ENCODE data around the gene NCKAP5. TPM values are rescaled to one million over a fixed set of nuclear protein-coding genes. Genes with fewer than 3 reads are reported as not detected.

Gene NCKAP5
- total RNA-seq, 1 experiment from 2014 or later, result 3.2 TPM

DNA sequence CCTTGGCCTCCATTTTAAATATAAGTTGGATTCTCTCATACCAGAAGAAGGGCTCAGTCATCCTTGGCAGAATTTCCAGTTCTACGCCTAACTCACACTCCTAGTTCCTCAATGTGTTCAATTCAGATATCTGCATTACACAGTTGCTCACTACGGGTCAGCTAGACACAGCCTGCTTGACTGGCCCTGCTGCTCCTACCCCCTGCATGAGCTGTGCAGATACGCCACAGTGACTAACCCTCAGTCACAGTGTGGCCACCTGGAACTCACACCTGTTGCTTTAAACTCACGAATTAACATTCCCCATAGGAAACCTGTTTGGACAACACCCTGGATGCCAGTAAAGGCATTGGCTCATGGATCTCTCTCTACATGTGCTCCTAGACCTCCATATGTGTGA lies 429.6 kb downstream of the NCKAP5 start:
- peaks cover 23% of the 10 kb centered on the region for H3K4me1 ChIP-seq (ENCODE audit: insufficient read depth, low read length)
- H3K36me3 ChIP-seq (ENCODE audit: low read depth, low read length), result no peaks in the 10 kb centered on the region
- ATAC-seq, result peak; percentile 50
- H3K9ac ChIP-seq (ENCODE audit: low read length), result no peak overlapping the region
- TF ChIP-seq, protein P1, sequence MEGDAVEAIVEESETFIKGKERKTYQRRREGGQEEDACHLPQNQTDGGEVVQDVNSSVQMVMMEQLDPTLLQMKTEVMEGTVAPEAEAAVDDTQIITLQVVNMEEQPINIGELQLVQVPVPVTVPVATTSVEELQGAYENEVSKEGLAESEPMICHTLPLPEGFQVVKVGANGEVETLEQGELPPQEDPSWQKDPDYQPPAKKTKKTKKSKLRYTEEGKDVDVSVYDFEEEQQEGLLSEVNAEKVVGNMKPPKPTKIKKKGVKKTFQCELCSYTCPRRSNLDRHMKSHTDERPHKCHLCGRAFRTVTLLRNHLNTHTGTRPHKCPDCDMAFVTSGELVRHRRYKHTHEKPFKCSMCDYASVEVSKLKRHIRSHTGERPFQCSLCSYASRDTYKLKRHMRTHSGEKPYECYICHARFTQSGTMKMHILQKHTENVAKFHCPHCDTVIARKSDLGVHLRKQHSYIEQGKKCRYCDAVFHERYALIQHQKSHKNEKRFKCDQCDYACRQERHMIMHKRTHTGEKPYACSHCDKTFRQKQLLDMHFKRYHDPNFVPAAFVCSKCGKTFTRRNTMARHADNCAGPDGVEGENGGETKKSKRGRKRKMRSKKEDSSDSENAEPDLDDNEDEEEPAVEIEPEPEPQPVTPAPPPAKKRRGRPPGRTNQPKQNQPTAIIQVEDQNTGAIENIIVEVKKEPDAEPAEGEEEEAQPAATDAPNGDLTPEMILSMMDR (conservative IDR thresholded peaks at IDR 0.05; ENCODE audit: low read depth, low read length), result no peak
- no peak for TF ChIP-seq EZH2phosphoT487 (IDR thresholded peaks at IDR 0.05; ENCODE audit: borderline replicate concordance, low read length)
- TF ChIP-seq EZH2 (IDR thresholded peaks at IDR 0.05; ENCODE audit: low read length, unreplicated experiment), result no peak
- DNase-seq, result peak; percentile 81
- no peaks in the 10 kb centered on the region for H3K79me2 ChIP-seq (ENCODE audit: low read length)
- peak overlapping the region; percentile 23 for H3K27ac ChIP-seq (ENCODE audit: low read length)
- no peaks in the 10 kb centered on the region for H3K9me2 ChIP-seq (replicated peaks; ENCODE audit: low read length)
- POLR2A ChIA-PET (ENCODE audit: unreplicated experiment), result no interaction called here
- no peak overlapping the region for H2AFZ ChIP-seq (ENCODE audit: low read length)
- CTCF ChIA-PET, result no interaction called here
- BruUV-seq (replicated peaks), result no TSS peak
- no peaks in the 10 kb centered on the region for H3K27me3 ChIP-seq (ENCODE audit: low read length)
- H3F3A ChIP-seq (ENCODE audit: low read length, unreplicated experiment), result no peaks in the 10 kb centered on the region
- H3K4me3 ChIP-seq (ENCODE audit: low read length), result no peak overlapping the region
- no peaks in the 10 kb centered on the region for H3K9me3 ChIP-seq (ENCODE audit: low read length)
- intact Hi-C loops (cut with micrococcal nuclease), result no loop called here
- no peaks in the 10 kb centered on the region for H4K20me1 ChIP-seq (ENCODE audit: low read length)
- H3K4me2 ChIP-seq (ENCODE audit: low read length), result no peak overlapping the region

DNA sequence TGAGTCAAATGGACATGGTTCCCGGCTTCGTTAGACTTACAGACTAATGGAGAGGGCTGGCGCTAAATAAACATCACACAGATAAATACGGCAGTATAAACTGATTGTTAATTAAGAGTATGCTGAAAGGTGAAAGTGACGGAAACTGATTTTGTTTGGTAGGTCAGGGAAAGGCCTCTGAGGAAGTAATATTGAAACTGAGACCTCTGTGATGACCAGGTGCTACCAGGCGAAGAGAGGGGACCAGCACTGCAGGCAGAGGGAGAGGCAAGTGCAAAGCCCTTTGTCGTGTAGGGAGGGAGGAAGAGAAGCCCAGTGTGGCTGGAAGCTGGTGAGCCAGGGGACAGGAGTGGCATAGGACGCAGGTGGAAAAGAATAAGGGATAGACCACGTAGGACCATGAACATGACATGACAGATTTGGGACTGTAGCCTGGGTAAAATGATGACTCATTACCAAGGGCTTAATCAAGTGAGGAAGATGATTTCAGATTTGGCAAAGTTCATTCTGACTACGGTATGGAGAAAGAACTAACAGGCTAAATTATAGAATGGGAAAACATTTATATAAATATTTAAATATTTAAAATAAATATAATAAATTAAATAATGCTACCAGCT lies 433.1 kb downstream of the NCKAP5 start:
- Histone ChIP-seq H3K79me2 (ENCODE audit: low read length) (no peaks in the 10 kb centered on the region), H3K9me2 (replicated peaks; ENCODE audit: low read length) (no peaks in the 10 kb centered on the region), H3F3A (ENCODE audit: low read length, unreplicated experiment) (no peaks in the 10 kb centered on the region), H3K36me3 (ENCODE audit: low read depth, low read length) (no peaks in the 10 kb centered on the region), H3K27ac (ENCODE audit: low read length) (no peak overlapping the region), H4K20me1 (ENCODE audit: low read length) (no peaks in the 10 kb centered on the region), H3K9ac (ENCODE audit: low read length) (no peak overlapping the region), H3K27me3 (ENCODE audit: low read length) (no peaks in the 10 kb centered on the region), H3K4me3 (ENCODE audit: low read length) (no peak overlapping the region), H3K4me2 (ENCODE audit: low read length) (no peak overlapping the region), H3K4me1 (ENCODE audit: insufficient read depth, low read length) (peaks cover 35% of the 10 kb centered on the region), H3K9me3 (ENCODE audit: low read length) (no peaks in the 10 kb centered on the region), H2AFZ (ENCODE audit: low read length) (no peak overlapping the region)
- DNase-seq, result no peak
- TF ChIP-seq EZH2 (IDR thresholded peaks at IDR 0.05; ENCODE audit: low read length, unreplicated experiment) (no peak), EZH2phosphoT487 (IDR thresholded peaks at IDR 0.05; ENCODE audit: borderline replicate concordance, low read length) (no peak)
- TF ChIP-seq, protein P1 (conservative IDR thresholded peaks at IDR 0.05; ENCODE audit: low read depth, low read length), result no peak
- intact Hi-C loops (cut with micrococcal nuclease), result no loop called here
- BruUV-seq (replicated peaks), result no TSS peak
- ChIA-PET POLR2A (ENCODE audit: unreplicated experiment) (no interaction called here), CTCF (no interaction called here)
- ATAC-seq, result no peak

DNA sequence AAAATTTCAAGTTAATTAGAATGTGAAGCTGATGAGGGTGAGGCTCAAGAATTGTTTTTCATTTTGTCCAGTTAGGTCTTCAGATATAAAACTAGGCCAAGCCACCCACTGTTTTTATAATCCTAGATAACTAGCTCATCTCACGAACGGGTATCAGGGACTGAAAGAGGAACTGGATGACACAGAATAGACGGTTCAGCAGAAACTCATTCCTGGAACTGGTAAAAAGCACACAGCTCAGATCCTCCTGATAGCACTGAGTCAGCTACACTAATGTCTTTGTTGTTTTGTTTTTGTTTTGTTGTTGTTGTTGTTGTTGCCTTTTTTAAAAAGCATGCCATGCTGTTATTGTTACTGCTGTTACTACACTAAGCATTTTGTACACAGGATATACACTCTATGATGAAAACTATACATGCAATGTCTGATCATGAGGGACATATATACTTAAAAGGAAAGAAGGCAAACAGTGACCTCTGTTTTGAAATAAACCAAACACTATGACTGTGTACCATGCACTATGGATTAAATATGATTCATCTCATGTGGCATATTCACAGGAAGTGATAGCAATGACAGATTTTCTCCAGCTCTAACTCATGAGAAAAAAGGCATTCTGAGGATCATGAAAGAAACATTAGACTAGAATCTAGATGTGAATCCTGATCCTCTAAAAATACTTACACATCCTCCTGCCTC lies 437.6 kb downstream of the NCKAP5 start:
- ATAC-seq (peak; percentile 98), DNase-seq (peak; percentile 80)
- Histone ChIP-seq H3K9ac (ENCODE audit: low read length) (peak overlapping the region; percentile 44), H3K9me3 (ENCODE audit: low read length) (no peaks in the 10 kb centered on the region), H3K9me2 (replicated peaks; ENCODE audit: low read length) (no peaks in the 10 kb centered on the region), H3K4me3 (ENCODE audit: low read length) (peak overlapping the region; percentile 10; the same call in 1 of the 2 replicates), H3F3A (ENCODE audit: low read length, unreplicated experiment) (no peaks in the 10 kb centered on the region), H4K20me1 (ENCODE audit: low read length) (no peaks in the 10 kb centered on the region), H3K36me3 (ENCODE audit: low read depth, low read length) (no peaks in the 10 kb centered on the region), H3K79me2 (ENCODE audit: low read length) (no peaks in the 10 kb centered on the region), H3K4me1 (ENCODE audit: insufficient read depth, low read length) (peaks cover 19% of the 10 kb centered on the region), H2AFZ (ENCODE audit: low read length) (peak overlapping the region; percentile 3; the same call in 1 of the 2 replicates), H3K27ac (ENCODE audit: low read length) (peak overlapping the region; percentile 85), H3K4me2 (ENCODE audit: low read length) (peak overlapping the region; percentile 46), H3K27me3 (ENCODE audit: low read length) (no peaks in the 10 kb centered on the region)
- TF ChIP-seq, protein P1 (conservative IDR thresholded peaks at IDR 0.05; ENCODE audit: low read depth, low read length), result no peak
- TF ChIP-seq EZH2 (IDR thresholded peaks at IDR 0.05; ENCODE audit: low read length, unreplicated experiment) (no peak), EZH2phosphoT487 (IDR thresholded peaks at IDR 0.05; ENCODE audit: borderline replicate concordance, low read length) (no peak)
- POLR2A ChIA-PET (ENCODE audit: unreplicated experiment), result no interaction called here
- intact Hi-C loops (cut with micrococcal nuclease), result no loop called here
- BruUV-seq (replicated peaks), result no TSS peak
- CTCF ChIA-PET, result no interaction called here

Data from PC-3 (cell line).